Neutrophil (primary cell): ENCODE results near the gene NTRK2.

ENCODE experiments used
- H3K27ac ChIP-seq: fragments of 200-600 bp; sonication (generic); 2 replicates; pipeline ENCODE4 v1.5.1; 2016; ENCODE audit warnings: mild to moderate bottlenecking, moderate library complexity
- H3K27me3 ChIP-seq: fragments of 200-600 bp; sonication (generic); 2 replicates; pipeline ENCODE4 v1.6.0; 2016; ENCODE audit warnings: mild to moderate bottlenecking
- H3K36me3 ChIP-seq: fragments of 200-600 bp; sonication (generic); 2 replicates; pipeline ENCODE4 v1.5.1; 2017
- H3K4me1 ChIP-seq, 2 experiments: fragments of 200-600 bp in 1 of 2; sonication (generic) in 1 of 2; 1 replicate in 1 of 2; 2 replicates in 1 of 2; pipeline versions ENCODE4 v1.5.1 to v1.6.1; 2013 to 2016; ENCODE audit warnings: low read depth in 1 of 2, low read length in 1 of 2, mild to moderate bottlenecking in 1 of 2, moderate library complexity in 1 of 2; ENCODE audit not compliant: control insufficient read depth in 1 of 2, insufficient read depth in 1 of 2
- H3K4me3 ChIP-seq, 2 experiments: fragments of 200-600 bp in 1 of 2; sonication (generic) in 1 of 2; 1 replicate in 1 of 2; 2 replicates in 1 of 2; pipeline ENCODE4 v1.5.1; 2013 to 2016; ENCODE audit warnings: low read depth in 1 of 2, low read length in 1 of 2, mild to moderate bottlenecking in 1 of 2, moderate library complexity in 1 of 2
- H3K9me3 ChIP-seq: fragments of 200-600 bp; sonication (generic); 2 replicates; pipeline ENCODE4 v1.5.1; 2016
- TF ChIP-seq, protein P1 (sequence below): fragments of 200-600 bp; sonication (generic); IDR thresholded peaks from 2 replicates; pipeline ENCODE4 v1.5.1; 2016; ENCODE audit warnings: antibody characterized with exemption

NTRK2 gene

DNA sequence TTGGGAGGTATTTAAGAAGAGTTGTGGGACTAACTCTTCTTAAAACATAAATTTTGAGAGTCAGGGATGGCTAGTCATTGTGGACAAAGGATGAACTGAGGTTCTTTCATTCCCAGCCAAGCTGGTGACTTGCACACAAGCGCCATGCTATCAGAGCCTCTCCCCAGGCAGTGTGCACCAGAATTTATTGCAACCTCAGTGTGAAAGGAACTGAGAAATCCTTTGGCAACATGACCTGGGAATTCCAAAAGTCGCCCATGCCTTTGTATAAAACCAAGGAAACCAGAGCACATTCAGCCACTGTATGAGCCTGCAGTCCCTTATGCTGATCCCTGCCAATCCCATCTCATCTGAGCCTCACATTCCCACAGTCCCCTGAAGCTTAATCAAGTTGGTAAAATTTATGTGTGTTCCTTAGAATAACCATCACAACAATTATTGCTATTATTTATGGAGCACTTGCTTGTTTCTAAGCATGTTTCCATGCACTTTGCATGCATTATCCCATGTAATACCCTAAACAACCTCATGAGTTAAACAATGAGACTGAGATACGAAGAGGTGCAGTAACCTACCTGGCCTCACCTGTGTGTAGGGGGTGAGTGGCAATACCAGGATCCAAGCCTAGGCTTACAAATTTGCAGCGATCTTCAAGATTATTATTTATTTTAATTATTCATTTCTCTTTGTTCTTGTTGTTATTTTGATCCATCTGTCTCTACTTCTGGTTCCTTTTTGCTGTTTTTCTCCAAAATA, 116.4 kb downstream of the NTRK2 start:
- H3K27me3 ChIP-seq: no peaks in the 10 kb centered on the region
- H3K9me3 ChIP-seq: no peaks in the 10 kb centered on the region
- no peak overlapping the region for H3K27ac ChIP-seq
- H3K36me3 ChIP-seq: no peaks in the 10 kb centered on the region
- no peaks in the 10 kb centered on the region for H3K4me1 ChIP-seq
- H3K4me3 ChIP-seq: no peak overlapping the region
- TF ChIP-seq, protein P1, sequence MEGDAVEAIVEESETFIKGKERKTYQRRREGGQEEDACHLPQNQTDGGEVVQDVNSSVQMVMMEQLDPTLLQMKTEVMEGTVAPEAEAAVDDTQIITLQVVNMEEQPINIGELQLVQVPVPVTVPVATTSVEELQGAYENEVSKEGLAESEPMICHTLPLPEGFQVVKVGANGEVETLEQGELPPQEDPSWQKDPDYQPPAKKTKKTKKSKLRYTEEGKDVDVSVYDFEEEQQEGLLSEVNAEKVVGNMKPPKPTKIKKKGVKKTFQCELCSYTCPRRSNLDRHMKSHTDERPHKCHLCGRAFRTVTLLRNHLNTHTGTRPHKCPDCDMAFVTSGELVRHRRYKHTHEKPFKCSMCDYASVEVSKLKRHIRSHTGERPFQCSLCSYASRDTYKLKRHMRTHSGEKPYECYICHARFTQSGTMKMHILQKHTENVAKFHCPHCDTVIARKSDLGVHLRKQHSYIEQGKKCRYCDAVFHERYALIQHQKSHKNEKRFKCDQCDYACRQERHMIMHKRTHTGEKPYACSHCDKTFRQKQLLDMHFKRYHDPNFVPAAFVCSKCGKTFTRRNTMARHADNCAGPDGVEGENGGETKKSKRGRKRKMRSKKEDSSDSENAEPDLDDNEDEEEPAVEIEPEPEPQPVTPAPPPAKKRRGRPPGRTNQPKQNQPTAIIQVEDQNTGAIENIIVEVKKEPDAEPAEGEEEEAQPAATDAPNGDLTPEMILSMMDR: no peak

DNA sequence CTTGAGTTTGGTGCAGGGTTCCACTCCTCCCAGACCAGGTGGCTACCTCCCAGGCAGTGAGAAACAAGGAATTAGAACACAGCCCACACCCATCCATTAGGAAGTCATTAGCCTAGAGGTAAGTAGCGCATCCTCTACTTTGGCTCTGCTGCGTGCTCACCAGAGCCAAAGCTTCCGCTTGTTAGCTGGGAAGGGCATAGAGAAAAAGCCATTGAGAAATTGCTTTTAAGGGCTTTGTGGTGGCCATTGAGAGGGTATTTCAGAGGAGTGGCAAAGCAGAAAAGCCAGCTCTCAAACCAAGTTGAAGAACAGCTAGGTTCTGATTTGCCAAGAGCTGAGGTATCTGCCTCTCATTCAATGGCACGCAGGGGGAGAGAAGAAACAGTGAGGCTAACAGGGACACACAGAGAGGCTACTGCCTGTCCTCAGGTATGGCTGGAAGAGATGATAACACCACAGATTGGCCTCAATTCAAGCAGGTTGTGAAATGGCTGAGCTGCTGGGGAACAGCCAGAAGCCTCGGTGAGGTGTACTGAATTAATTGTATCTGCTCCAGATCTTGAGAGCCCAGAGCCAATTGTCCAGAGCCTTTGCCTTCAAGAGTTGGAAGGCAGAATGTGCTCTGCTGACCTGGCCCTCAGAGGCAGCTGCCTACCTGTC, 119.4 kb downstream of the NTRK2 start:
- Histone ChIP-seq H3K36me3 (no peaks in the 10 kb centered on the region), H3K27ac (no peak overlapping the region), H3K4me1 (no peaks in the 10 kb centered on the region), H3K4me3 (no peak overlapping the region), H3K27me3 (peaks cover 4% of the 10 kb centered on the region), H3K9me3 (no peaks in the 10 kb centered on the region)
- TF ChIP-seq, protein P1: no peak

DNA sequence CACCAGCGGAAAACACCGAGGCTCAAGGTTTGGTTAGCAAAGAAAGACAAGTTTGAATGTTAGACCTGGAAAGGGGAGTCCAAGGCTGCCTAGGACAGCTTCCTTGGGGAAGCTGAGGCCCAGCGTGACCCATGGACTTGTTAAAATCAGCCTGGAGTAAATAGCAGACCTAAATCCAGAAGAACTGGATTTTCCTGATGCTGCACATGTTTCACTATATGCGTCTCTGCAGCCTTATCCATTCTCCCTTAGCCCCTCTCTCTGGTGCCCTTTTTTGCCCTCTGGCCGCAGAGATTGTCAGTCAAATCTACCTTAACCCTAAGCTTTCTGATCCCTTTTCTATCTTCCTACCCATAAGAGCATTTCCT, 119.9 kb downstream of the NTRK2 start:
- Histone ChIP-seq H3K27ac (no peak overlapping the region), H3K9me3 (no peaks in the 10 kb centered on the region), H3K36me3 (no peaks in the 10 kb centered on the region), H3K27me3 (peaks cover 4% of the 10 kb centered on the region), H3K4me1 (no peaks in the 10 kb centered on the region), H3K4me3 (no peak overlapping the region)
- TF ChIP-seq, protein P1: no peak

DNA sequence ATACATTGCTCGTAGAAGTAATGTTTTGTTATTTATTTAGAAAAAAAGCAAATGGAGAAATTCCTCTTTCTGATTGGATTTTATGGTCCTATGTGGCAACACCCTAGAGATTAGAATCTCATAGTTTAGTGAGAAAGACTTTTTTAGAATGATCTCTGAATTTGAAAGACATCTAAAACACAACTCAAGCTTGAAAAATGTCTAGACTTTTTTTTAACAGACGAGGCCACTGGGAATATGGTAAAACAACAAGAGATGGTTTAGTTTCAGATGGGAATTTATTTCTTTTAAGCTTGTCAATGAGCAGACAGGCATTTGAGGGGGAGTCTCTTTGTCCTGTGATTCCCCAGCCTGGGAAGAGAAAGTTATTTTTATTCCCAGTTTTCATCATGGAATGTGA, 122.1 kb downstream of the NTRK2 start:
- no peaks in the 10 kb centered on the region for H3K9me3 ChIP-seq
- H3K27me3 ChIP-seq: peaks cover 4% of the 10 kb centered on the region
- TF ChIP-seq, protein P1: no peak
- H3K36me3 ChIP-seq: no peaks in the 10 kb centered on the region
- H3K4me3 ChIP-seq: no peak overlapping the region
- no peak overlapping the region for H3K27ac ChIP-seq
- no peaks in the 10 kb centered on the region for H3K4me1 ChIP-seq

DNA sequence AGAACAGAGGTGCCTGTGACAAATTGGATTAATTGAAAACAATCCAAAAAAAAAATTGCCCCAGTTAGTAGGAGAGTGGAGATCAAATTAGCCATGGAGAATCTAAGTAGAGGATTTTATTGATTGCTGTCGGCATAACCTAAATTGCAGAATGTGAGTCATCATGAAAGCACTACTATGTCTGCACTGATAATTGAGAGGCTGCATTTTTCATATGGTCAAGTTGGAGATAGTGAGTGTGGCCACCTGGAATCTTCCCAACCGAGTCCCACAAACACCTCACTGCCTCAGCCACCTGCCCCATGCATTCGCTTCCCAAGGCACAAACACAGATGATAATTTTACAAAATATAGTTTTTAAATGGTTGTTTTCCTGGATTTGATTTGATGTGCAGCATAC, 123.7 kb downstream of the NTRK2 start:
- H3K4me1 ChIP-seq: no peaks in the 10 kb centered on the region
- TF ChIP-seq, protein P1: no peak
- H3K27ac ChIP-seq: no peak overlapping the region
- H3K9me3 ChIP-seq: no peaks in the 10 kb centered on the region
- H3K27me3 ChIP-seq: peaks cover 4% of the 10 kb centered on the region
- no peak overlapping the region for H3K4me3 ChIP-seq
- H3K36me3 ChIP-seq: no peaks in the 10 kb centered on the region
